GM12801 (cell line): ENCODE results near the gene COL4A1.

Experiments
- TF ChIP-seq, protein P1 (sequence below): IDR thresholded peaks from one replicate; pipeline ENCODE4 v1.5.1; 2011; ENCODE audit warnings: control low read depth; ENCODE audit not compliant: insufficient read length; ENCODE audit errors: extremely low read depth

COL4A1 gene

DNA sequence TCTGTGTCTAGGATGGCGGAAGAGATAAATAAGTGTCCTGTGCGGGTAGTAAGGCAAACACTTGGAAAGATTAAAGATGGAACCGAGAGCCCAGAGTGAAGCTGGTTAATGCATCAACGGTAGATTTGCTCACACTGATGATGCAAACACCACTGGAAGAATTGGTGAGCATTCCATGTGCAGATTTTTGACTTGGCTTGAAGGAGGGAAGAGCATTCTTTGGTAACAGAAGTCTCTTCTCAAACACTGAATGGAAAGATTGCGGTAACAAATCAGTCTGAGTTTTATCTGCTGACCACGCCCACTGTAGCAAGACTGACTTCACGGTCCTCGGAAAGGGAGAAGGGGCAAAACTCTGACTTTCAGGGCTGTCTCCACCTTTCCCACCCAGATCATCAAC, 112.5 kb downstream of the COL4A1 start:
- TF ChIP-seq, protein P1, sequence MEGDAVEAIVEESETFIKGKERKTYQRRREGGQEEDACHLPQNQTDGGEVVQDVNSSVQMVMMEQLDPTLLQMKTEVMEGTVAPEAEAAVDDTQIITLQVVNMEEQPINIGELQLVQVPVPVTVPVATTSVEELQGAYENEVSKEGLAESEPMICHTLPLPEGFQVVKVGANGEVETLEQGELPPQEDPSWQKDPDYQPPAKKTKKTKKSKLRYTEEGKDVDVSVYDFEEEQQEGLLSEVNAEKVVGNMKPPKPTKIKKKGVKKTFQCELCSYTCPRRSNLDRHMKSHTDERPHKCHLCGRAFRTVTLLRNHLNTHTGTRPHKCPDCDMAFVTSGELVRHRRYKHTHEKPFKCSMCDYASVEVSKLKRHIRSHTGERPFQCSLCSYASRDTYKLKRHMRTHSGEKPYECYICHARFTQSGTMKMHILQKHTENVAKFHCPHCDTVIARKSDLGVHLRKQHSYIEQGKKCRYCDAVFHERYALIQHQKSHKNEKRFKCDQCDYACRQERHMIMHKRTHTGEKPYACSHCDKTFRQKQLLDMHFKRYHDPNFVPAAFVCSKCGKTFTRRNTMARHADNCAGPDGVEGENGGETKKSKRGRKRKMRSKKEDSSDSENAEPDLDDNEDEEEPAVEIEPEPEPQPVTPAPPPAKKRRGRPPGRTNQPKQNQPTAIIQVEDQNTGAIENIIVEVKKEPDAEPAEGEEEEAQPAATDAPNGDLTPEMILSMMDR: no peak

DNA sequence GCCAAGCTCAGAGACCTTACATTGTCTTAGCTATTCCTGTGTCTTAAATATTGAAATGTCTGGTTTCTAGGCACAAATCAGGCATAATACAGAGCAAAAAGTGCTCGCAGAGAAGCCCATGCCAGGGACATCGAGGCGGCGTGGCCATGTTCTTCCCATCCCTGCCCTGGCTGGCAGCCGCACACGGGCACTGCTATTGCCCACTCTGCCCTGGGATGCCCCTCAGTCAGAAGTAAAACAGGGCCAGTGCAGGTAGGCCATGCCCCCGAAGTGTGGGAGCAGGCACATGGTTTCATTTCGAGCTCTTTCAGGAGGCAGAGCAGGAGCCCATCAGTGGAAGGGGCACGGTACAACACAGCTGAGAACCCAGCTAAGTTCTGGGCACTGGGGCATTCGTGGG, 113.5 kb downstream of the COL4A1 start:
- TF ChIP-seq, protein P1: no peak

DNA sequence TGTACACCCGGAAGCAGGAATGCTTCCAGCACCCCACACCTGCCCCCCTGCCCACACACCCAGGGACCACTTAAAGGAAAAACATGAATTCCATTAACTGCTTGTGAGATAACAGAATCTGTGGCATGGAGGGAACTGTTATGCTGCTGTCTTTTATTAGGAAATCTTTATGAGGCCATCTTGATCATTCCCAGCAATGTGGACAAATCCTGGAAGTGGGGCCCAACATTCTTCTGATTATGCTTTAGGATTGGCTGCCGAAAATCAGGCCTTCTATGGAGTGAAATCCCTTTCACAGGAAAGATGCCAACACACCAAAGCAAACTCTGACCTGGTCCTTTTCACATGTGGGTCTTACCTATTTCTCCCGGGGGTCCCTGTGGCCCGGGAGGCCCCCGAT, 114.5 kb downstream of the COL4A1 start:
- TF ChIP-seq, protein P1: no peak

DNA sequence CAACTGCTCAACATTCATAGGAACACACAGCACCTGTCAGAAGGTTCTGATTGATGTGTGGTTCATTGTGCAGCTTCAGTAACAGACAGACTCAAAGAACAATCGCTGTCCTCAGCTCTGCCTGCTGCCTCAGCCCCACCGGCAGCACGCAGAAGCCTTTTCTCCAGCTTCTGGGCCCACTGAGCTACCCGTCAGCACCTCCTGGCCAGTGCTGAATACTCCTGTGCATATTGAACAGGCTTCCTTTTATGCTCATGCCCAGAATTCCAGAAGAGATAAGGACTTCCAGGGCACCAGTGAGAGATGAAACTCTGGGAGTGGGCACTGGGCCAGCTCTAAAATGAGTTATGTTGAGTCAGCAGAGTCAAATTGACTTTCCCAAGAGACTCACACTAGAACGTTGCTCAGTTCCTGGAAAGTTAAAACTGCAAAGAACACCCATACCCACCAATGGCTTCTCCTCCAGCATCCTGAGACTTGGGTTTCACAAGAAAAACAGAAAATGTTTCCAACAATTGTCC, 119.3 kb downstream of the COL4A1 start:
- TF ChIP-seq, protein P1: no peak

DNA sequence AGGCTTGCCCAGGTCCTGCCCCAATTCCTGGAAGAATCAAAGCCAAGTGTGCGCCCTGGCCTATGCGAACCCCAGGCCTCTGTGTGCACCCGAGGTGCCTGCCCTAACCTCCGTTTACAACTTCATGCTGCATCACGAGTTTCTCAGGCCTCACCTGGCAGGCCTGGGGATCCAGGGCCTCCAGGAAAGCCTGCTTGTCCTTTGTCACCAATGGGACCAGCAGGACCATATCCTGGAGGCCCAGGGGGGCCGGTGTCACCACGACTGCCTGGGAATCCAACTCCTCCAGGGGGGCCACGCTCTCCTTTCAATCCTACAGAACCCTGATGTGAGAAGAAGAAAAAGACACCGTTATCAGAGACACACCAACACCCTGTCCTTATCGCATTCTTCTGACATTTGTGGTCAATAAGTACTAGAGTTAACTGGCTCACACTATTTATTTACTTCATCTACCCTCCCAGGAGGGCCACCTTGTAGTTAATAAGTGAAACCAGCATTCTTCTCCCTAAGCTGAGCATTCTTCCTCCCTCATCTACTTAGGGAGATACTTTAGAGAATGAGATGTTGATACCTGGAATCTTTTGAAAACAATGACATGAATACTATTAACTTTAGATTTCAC, 120.6 kb downstream of the COL4A1 start:
- TF ChIP-seq, protein P1: no peak

DNA sequence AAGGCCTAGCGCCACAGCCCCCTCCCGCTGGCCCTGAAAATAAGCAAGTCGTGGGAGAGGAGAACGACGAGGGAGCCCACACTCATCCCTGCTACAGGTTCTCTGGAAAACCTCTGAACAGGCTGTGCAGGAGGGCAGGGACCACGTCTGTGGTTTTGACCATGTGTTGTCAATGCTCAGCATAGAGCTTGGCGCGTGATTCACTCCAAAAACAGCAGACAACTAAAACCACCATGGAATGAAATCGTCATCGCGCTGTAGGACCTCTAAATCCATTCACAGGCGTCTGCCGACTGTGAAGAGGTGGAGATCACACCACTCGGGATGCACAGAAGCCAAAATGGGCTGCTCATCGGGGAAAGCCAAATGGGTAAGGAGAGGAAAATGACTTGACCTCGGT, 121.3 kb downstream of the COL4A1 start:
- TF ChIP-seq, protein P1: no peak

DNA sequence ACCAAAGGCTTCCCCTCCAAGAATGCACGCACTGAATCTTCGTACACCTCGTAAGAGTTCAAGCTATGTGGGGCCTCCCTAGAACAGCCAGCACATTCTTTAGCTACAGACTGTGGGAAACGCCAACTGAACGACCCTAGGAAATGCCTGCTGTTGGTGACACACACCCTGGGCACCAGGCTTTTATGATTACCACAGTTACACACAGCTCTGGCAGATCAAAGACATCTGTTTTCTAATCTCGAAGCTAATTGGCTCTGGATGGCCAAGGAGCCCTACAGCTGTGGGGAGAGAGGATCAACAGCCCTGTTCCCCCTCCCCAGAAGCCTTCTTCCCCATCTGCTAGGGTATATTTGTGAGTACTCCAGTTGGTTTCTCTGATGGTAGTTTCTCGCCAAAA, 123.0 kb downstream of the COL4A1 start:
- TF ChIP-seq, protein P1: no peak

DNA sequence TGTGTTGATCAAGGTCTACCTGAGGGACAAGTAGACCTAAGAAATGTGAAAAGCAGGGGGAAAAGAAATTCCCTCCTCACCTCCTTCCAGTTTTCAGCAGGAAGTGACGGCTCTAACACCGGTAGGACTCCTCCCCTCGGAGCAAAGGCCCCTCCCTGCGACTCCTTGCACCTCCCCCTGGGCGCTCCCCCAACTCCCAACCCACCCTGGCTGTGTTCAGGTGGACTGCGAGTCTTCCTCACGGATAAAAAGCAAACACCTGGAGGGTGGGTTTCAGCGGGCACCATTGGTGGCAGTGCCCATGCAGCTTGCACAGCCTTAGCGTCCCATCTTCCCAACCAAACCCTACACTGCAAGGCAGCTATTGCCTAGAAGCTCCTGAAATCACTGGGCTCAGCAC, 124.5 kb downstream of the COL4A1 start:
- TF ChIP-seq, protein P1: no peak
